Left kidney (tissue), 2 donors: ENCODE results near the gene OR10H1. TPM values are rescaled to one million over a fixed set of nuclear protein-coding genes. Genes with fewer than 3 reads are reported as not detected.
"Not testable (repeated sequence)": the region's sequence is repeated elsewhere in the genome, so short reads cannot be mapped to it uniquely, and the experiment has no call there.

Source experiments
- DNase-seq: peaks from one replicate; pipeline ENCODE4 v3.0.0-alpha.2; 2013
- polyA plus RNA-seq: library from polyadenylated mRNA; unstranded; fragments of 120-200 nt; gene quantifications from one replicate; pipeline ENCODE4 v1.2.1, GENCODE V29; 2013; ENCODE audit not compliant: insufficient read length

The OR10H1 gene
- polyA plus RNA-seq, 1 donor = 0.03 TPM

GRCh38 chr19:15828611-15829305, 13.3 kb upstream of the OR10H1 start:
- DNase-seq = not testable (repeated sequence)

GRCh38 chr19:15828121-15828610, 12.7 kb upstream of the OR10H1 start:
- DNase-seq = no peak

DNA sequence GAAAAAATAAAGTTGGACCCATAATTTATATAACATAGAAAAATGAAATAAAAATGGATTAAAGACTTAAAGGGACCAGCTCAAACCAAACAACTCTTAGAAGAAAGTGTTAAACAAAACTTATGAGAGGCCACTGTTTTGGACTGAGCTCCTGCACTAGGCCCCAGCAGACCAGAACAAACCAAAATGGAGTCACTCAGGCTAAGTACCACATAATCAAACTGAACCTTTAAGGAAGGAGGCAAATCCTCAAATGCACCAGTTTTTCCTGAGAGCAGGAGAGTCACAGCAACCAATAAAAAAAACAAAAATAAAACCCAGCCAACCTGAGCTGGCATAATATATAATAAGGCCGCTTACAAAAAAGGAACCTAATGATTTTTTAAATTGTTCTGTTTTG, 10.3 kb upstream of the OR10H1 start:
- DNase-seq = no peak

DNA sequence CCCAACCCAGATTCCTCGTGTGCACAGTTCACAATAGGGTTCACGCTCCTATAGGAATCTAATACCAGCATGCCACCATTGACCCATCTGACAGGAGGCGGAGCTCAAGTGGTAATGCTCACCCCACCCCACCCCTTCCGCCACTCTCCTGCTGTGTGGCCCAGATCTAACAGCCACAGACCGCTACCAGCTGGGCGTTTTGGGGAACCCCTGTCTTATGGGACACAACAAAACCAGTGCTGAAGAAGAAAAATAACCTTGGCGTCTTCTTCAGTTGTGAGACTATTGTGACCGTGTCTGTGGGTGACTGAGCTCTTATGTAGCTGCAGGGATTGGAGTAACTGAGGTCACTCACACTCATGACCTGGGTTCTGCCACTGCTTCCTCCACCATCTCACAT, 5.2 kb upstream of the OR10H1 start:
- DNase-seq = no peak

GRCh38 chr19:15813916-15814315, 1.5 kb downstream of the OR10H1 start:
- no peak for DNase-seq

DNA sequence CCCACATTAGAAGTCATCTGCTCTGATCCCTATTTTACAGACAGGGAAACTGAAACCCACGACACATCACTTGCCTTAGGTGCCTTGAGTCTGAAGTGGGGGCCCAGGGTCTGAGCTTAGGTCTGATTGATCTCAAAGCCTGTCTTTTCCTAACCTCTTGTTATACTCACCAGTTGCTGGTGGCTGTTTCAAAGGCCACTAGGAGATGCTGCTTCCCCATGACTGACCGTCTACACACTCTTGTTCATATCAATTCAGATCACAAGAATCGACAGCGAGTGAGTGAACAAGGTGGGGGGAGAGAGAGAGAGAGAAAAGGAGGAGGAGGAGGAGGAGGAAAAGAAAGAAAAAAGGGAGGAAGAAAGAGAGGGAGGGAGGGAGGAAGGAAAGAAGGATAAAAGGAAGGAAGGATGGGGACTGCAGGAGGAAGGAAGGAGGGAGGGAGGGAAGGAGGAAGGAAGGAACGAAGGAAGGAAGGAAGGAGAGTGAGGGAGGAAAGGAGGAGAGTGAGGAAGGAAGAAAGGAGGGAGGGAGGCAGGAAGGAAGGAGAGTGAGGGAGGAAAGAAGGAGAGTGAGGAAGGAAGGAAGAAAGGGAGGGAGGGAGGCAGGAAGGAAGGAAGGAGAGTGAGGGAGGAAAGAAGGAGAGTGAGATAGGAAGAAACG, 3.3 kb downstream of the OR10H1 start:
- DNase-seq = no peak

DNA sequence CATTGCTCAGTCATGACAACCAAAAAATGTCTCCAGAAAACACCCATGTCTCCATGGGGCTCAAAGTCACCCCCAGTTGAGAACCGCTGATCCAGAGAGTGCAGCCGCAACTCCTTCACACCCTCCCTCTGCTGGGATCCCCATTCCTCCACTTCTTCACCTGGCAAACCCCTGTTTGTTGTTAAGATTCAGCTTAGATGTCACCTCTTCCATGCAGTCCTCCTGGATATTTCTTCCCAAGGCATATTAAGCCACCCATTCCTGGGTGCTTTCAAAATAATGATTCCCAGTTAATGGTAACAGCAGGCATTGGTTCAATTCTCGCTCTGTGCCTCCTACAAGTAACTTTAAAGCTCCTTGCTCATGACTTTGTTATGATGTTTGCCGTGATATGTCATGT, 4.0 kb downstream of the OR10H1 start:
- no peak for DNase-seq

- no peak for DNase-seq
Measured at GRCh38 chr19:15810335-15810734, 5.1 kb downstream of the OR10H1 start.

GRCh38 chr19:15794279-15794678, 21.2 kb downstream of the OR10H1 start:
- not testable (repeated sequence) for DNase-seq

DNA sequence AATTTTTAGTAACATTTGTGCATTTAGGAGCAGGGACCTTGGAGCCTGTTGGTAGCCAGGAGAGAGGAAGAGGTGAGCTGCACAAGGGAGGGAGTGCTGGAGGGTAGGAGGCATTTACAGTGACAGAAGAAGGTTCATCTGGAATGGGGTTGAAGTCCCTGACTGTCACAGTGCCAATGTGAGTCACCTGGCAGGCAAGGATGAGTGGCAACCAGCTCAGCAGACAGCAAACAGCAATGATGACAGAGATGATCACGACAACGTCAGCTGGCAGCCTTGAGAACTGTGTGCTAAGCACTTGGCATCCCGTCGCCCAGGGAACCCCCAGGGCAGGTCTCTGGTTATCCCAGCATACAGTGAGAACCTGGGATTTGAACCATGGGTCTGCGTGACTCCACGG, 25.4 kb downstream of the OR10H1 start:
- DNase-seq = no peak

GRCh38 chr19:15788594-15789270, 26.7 kb downstream of the OR10H1 start:
- no peak for DNase-seq

DNA sequence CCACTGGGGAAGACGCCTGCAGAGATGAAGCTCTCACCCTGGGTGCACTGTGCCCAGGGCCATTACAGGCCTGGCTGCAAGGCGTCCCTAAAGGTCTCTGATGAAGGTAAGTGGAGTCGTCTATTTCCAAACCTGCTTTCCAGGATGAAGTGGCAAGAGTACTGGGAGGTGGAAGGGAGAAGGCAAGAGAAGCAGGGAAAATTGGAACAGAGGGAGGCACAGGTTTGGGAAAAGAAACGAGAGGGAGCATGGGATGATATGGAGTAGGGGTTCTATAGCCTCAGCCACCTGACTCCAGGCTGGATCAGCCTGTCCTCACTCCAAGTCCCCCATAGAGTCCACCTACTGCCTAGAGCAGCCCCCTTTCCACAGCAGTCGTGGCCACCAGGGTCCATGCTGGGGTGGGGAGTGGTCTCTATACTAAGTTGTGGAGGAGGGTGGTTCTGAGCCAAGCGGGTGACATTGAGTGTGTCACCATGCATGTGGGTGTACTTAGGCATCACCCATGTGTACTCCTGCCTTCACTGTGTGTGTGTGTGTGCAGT, 27.8 kb downstream of the OR10H1 start, which contains the start of gene OR10H5:
Gene OR10H5 (plus strand): TSS at position 51 of the 545 bp plus-strand sequence. CDS start 6,388 bp downstream, outside the sequence.
- DNase-seq = no peak

DNA sequence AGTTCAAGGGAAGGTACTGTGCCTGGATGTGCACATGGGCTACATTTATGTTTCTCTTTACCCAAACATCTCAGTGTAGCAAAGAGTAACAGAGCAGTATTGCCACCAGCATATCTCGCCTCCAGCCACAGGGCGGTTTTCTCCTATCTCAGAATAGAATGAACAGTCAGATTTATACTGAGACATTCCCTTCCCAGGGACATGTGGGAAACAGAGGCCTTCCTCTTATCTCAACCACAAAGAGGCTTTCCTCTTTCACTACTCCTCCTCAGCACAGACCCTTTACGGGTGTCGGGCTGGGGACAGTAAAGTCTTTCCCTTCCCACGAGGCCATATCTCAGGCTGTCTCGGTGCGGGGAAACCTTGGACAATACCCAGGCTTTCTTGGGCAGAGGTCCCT, 32.6 kb downstream of the OR10H1 start:
- DNase-seq = not testable (repeated sequence)

DNA sequence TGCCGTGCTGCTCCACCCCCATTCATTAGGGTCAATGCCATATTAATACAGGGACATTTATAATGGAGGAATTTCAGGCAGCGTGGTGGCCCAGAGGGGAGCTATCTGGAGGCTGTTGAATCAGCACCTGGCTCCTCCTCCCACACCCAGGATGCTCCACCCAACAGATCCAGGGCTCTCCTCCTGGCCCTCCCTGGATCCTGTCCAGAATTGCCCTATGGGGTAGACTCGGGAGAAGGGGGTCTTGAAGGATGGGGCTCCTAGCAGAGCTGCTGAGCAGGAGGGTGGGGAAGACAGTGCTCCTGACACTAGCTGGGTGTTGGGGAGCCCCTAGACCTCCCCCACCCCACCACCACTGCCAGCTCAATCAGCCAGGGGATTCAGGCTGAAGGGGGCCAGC, 33.3 kb downstream of the OR10H1 start:
- DNase-seq = no peak

GRCh38 chr19:15781661-15782060, 33.8 kb downstream of the OR10H1 start:
- DNase-seq = no peak

DNA sequence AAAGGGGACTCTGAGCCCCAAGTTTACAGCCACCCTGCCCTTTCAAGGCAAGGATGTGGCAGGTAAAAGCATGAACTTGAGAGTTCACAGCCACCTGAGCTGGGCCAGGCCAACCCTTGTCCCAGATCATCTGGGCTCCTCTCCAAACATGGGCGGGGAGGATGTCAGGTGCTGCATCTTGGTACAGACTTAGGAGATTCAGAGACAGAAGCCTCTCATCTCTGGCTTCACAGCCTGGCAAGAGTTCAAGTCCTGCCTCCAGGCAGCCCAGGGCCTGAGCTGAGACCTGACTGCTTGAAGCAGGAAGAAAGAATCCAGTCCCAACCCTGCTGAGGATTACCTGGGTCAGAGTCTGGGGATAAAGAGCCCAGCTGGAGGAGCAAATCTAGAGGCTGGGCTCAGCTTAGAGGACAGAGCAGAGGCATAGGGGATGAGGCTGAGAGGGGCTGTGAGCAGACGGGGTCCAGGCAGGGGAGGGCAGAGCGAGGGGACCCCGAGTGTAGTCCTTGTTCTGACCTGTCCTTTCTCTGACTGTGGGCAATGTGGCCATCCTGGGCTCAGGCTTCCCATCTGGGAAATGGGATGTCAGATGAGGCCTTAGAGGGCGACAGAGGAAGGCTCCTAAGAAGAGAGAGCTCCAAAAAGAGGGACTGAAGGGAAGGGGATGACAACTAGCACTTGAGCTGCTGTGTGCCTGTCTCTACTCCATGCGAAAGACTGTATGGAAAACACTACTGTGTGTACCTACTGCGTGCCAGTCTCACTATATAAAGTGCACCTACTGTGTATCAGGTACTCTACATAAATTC, 34.6 kb downstream of the OR10H1 start:
- no peak for DNase-seq

- no peak for DNase-seq
Measured at GRCh38 chr19:15779756-15780476, 35.5 kb downstream of the OR10H1 start.

- no peak for DNase-seq
Measured at GRCh38 chr19:15776991-15777970, 38.2 kb downstream of the OR10H1 start.

DNA sequence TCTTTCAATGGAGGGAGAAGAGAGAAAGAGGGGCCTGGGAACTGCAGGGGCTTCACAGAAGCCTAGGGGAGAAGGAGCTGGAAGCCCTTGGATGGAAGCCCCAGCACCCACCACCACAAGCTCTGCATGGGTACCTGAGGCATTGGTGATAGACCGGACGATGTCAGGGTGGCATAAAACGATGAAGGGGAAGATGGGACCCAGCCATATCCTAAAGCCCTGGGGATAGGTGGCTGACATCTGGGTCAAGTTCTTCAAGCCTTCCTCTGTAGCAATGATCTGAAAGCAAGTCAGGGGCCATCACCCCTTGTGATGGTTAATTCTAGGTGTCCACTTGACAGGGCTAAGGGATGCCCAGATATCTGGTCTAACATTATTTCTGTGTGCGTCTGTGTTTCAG, 39.2 kb downstream of the OR10H1 start:
- DNase-seq = no peak

- DNase-seq = no peak
Measured at GRCh38 chr19:15775249-15775648, 40.2 kb downstream of the OR10H1 start.
